Mucosa of stomach (tissue), 1 donor: ENCODE measurements around the gene FAM53B.
A peak's percentile ranks its signal among the peaks of the same experiment; 100 is the strongest.

Source experiments
- H3K27me3 ChIP-seq: one replicate; pipeline ENCODE4 v1.7.0; 2013; ENCODE audit warnings: mild to moderate bottlenecking, low read length; ENCODE audit not compliant: control insufficient read depth, insufficient read depth
- H3K36me3 ChIP-seq: one replicate; pipeline ENCODE4 v1.7.0; 2013; ENCODE audit warnings: low read length; ENCODE audit not compliant: control insufficient read depth, insufficient read depth
- H3K4me1 ChIP-seq: one replicate; pipeline ENCODE4 v1.7.0; 2013; ENCODE audit warnings: mild to moderate bottlenecking, low read length; ENCODE audit not compliant: control insufficient read depth, insufficient read depth
- H3K4me3 ChIP-seq: one replicate; pipeline ENCODE4 v1.7.0; 2013; ENCODE audit warnings: low read length
- H3K9ac ChIP-seq: one replicate; pipeline ENCODE4 v1.7.0; 2013; ENCODE audit warnings: mild to moderate bottlenecking, low read length, moderate library complexity
- H3K9me3 ChIP-seq: one replicate; pipeline ENCODE4 v1.7.0; 2013; ENCODE audit warnings: mild to moderate bottlenecking, low read length, moderate library complexity; ENCODE audit not compliant: control insufficient read depth
- donor health status: Pancreatic carcinoma.

FAM53B gene

GRCh38 chr10:124740369-124741280 lies 3.6 kb downstream of the FAM53B start:
- no peaks in the 10 kb centered on the region for H3K9me3 ChIP-seq
- no peaks in the 10 kb centered on the region for H3K27me3 ChIP-seq
- no peak overlapping the region for H3K9ac ChIP-seq
- no peaks in the 10 kb centered on the region for H3K36me3 ChIP-seq
- peaks cover 76% of the 10 kb centered on the region for H3K4me1 ChIP-seq
- no peak overlapping the region for H3K4me3 ChIP-seq

GRCh38 chr10:124739986-124740368 lies 4.2 kb downstream of the FAM53B start:
- Histone ChIP-seq H3K9ac (no peak overlapping the region), H3K9me3 (no peaks in the 10 kb centered on the region), H3K27me3 (no peaks in the 10 kb centered on the region), H3K4me1 (peaks cover 72% of the 10 kb centered on the region), H3K36me3 (no peaks in the 10 kb centered on the region), H3K4me3 (no peak overlapping the region)

- H3K9ac ChIP-seq = no peak overlapping the region
- no peak overlapping the region for H3K4me3 ChIP-seq
- H3K36me3 ChIP-seq = no peaks in the 10 kb centered on the region
- H3K9me3 ChIP-seq = no peaks in the 10 kb centered on the region
- H3K27me3 ChIP-seq = no peaks in the 10 kb centered on the region
- peaks cover 72% of the 10 kb centered on the region for H3K4me1 ChIP-seq
These were observed 4.9 kb downstream of the FAM53B start for GRCh38 chr10:124739119-124739921.

- H3K9ac ChIP-seq = no peak overlapping the region
These were observed 5.7 kb downstream of the FAM53B start for GRCh38 chr10:124738441-124738840.

GRCh38 chr10:124737708-124738107 lies 6.5 kb downstream of the FAM53B start:
- Histone ChIP-seq H3K9me3 (no peaks in the 10 kb centered on the region), H3K4me1 (peaks cover 84% of the 10 kb centered on the region), H3K36me3 (no peaks in the 10 kb centered on the region), H3K4me3 (no peak overlapping the region), H3K27me3 (no peaks in the 10 kb centered on the region), H3K9ac (no peak overlapping the region)

More at GRCh38 chr10:124738441-124738840, 5.7 kb downstream of the FAM53B start:
- Histone ChIP-seq H3K36me3 (no peaks in the 10 kb centered on the region), H3K4me3 (no peak overlapping the region), H3K27me3 (no peaks in the 10 kb centered on the region), H3K9me3 (no peaks in the 10 kb centered on the region), H3K4me1 (peaks cover 78% of the 10 kb centered on the region)

GRCh38 chr10:124737221-124737620 lies 7.0 kb downstream of the FAM53B start:
- Histone ChIP-seq H3K9ac (no peak overlapping the region), H3K36me3 (no peaks in the 10 kb centered on the region), H3K9me3 (no peaks in the 10 kb centered on the region), H3K27me3 (no peaks in the 10 kb centered on the region), H3K4me3 (no peak overlapping the region), H3K4me1 (peaks cover 80% of the 10 kb centered on the region)

GRCh38 chr10:124736491-124737136 lies 7.6 kb downstream of the FAM53B start:
- Histone ChIP-seq H3K4me3 (no peak overlapping the region), H3K27me3 (no peaks in the 10 kb centered on the region), H3K9ac (no peak overlapping the region), H3K36me3 (no peaks in the 10 kb centered on the region), H3K4me1 (peaks cover 74% of the 10 kb centered on the region), H3K9me3 (no peaks in the 10 kb centered on the region)

GRCh38 chr10:124735491-124736286 lies 8.5 kb downstream of the FAM53B start:
- Histone ChIP-seq H3K9ac (peak overlapping the region; percentile 7), H3K4me3 (no peak overlapping the region), H3K27me3 (no peaks in the 10 kb centered on the region), H3K36me3 (no peaks in the 10 kb centered on the region), H3K9me3 (no peaks in the 10 kb centered on the region), H3K4me1 (peaks cover 65% of the 10 kb centered on the region)

GRCh38 chr10:124734311-124735166 lies 9.6 kb downstream of the FAM53B start:
- H3K27me3 ChIP-seq = no peaks in the 10 kb centered on the region
- no peak overlapping the region for H3K9ac ChIP-seq
- H3K9me3 ChIP-seq = no peaks in the 10 kb centered on the region
- H3K4me1 ChIP-seq = peaks cover 57% of the 10 kb centered on the region
- H3K4me3 ChIP-seq = no peak overlapping the region
- no peaks in the 10 kb centered on the region for H3K36me3 ChIP-seq

GRCh38 chr10:124733571-124734245 lies 10.5 kb downstream of the FAM53B start:
- Histone ChIP-seq H3K4me1 (peaks cover 57% of the 10 kb centered on the region), H3K27me3 (no peaks in the 10 kb centered on the region), H3K9ac (no peak overlapping the region), H3K36me3 (no peaks in the 10 kb centered on the region), H3K4me3 (no peak overlapping the region), H3K9me3 (no peaks in the 10 kb centered on the region)
